Stimulated activated CD4-positive, alpha-beta T cell treated with anti-CD3 and anti-CD28 coated beads, Interleukin-15, amount 100 ng/mL, for 1 hour (primary cell): ENCODE data around the gene STAU1.
"Not testable (repeated sequence)": the region's sequence is repeated elsewhere in the genome, so short reads cannot be mapped to it uniquely, and the experiment has no call there.

Experiments used
- DNase-seq, 2 donors: peaks; one replicate each; pipeline ENCODE4 v3.0.0-alpha.2; 2020; ENCODE audit warnings: low read depth in 1 of 2, low spot score in 1 of 2

Gene STAU1

GRCh38 chr20:49132995-49133478, 55.1 kb downstream of the STAU1 start:
- no peak for DNase-seq

GRCh38 chr20:49123982-49124381, 64.2 kb downstream of the STAU1 start:
- DNase-seq, result no peak

- DNase-seq, result no peak
Measured at GRCh38 chr20:49122920-49123319, 65.2 kb downstream of the STAU1 start.

- no peak for DNase-seq
Measured at GRCh38 chr20:49119988-49120387, 68.1 kb downstream of the STAU1 start.

GRCh38 chr20:49118307-49118706, 69.8 kb downstream of the STAU1 start:
- no peak for DNase-seq

GRCh38 chr20:49115564-49115963, 72.6 kb downstream of the STAU1 start:
- no peak for DNase-seq

- no peak for DNase-seq
Measured at GRCh38 chr20:49112596-49113274, 75.4 kb downstream of the STAU1 start.

GRCh38 chr20:49110767-49111694, 77.1 kb downstream of the STAU1 start:
- DNase-seq, result no peak

- DNase-seq, result no peak
Measured at GRCh38 chr20:49106328-49106727, 81.8 kb downstream of the STAU1 start.

GRCh38 chr20:49104979-49105547, 83.1 kb downstream of the STAU1 start:
- DNase-seq, result not testable (repeated sequence)

- DNase-seq, result no peak
Measured at GRCh38 chr20:49104365-49104648, 83.8 kb downstream of the STAU1 start.

- DNase-seq, result no peak
Measured at GRCh38 chr20:49103647-49104364, 84.3 kb downstream of the STAU1 start.

- DNase-seq, result no peak
Measured at GRCh38 chr20:49103019-49103418, 85.1 kb downstream of the STAU1 start.

- no peak for DNase-seq
Measured at GRCh38 chr20:49100972-49101371, 87.2 kb downstream of the STAU1 start.

GRCh38 chr20:49100292-49100691, 87.8 kb downstream of the STAU1 start:
- not testable (repeated sequence) for DNase-seq

GRCh38 chr20:49099011-49099410, 89.1 kb downstream of the STAU1 start:
- no peak for DNase-seq

GRCh38 chr20:49098136-49098535, 90.0 kb downstream of the STAU1 start:
- no peak for DNase-seq

- no peak for DNase-seq
Measured at GRCh38 chr20:49097159-49097558, 91.0 kb downstream of the STAU1 start.

GRCh38 chr20:49096203-49096730, 91.9 kb downstream of the STAU1 start:
- DNase-seq, result no peak

- no peak for DNase-seq
Measured at GRCh38 chr20:49091762-49092161, 96.4 kb downstream of the STAU1 start.

GRCh38 chr20:49091104-49091503, 97.0 kb downstream of the STAU1 start:
- DNase-seq, result no peak
